T-cell (primary cell): Measurements from ENCODE around the gene P2RX1. TPM values are rescaled to one million over a fixed set of nuclear protein-coding genes. Genes with fewer than 3 reads are reported as not detected.

Experiments used
- ATAC-seq, 4 experiments: fragments of 200-7000 bp in 3 of 4; fragments of 150-1000 bp in 1 of 4; cut with Tn5 transposase; replicated peaks in 1 of 4; 1 replicate in 3 of 4; 2 replicates in 1 of 4; pipeline ENCODE4 v1.10.0; 2021; ENCODE audit warnings: moderate library complexity in 3 of 4, mild to moderate bottlenecking in 2 of 4, moderate number of reproducible peaks in 1 of 4
- CTCF ChIA-PET, 2 donors: fragments of 300-600 bp; sonication (Branson Sonifier 250); formaldehyde crosslinking; loops; one replicate each; lab custom pipeline; 2022; ENCODE audit warnings: antibody characterized with exemption in 2 of 2; lab: Charles Lee
- POLR2A ChIA-PET, 2 donors: fragments of 300-600 bp; sonication (Branson Sonifier 250); formaldehyde crosslinking; loops; one replicate each; lab custom pipeline; 2022; ENCODE audit warnings: antibody characterized with exemption in 2 of 2; lab: Charles Lee
- DNase-seq, 35 experiments: peaks; one replicate each; pipeline versions ENCODE4 v3.0.0 to v3.0.0-alpha.2; 2013 to 2023
- H3K27ac ChIP-seq: one replicate; pipeline ENCODE4 v1.5.1; 2013; ENCODE audit warnings: low read length
- H3K27me3 ChIP-seq, 2 experiments: replicated peaks in 1 of 2; 1 replicate in 1 of 2; 2 replicates in 1 of 2; pipeline versions ENCODE4 v1.6.1 to v1.7.0; 2013; ENCODE audit warnings: low read length in 1 of 2, mixed read lengths in 1 of 2; ENCODE audit not compliant: control insufficient read depth in 2 of 2, insufficient read depth in 2 of 2; ENCODE audit errors: extremely low read depth in 1 of 2
- H3K36me3 ChIP-seq, 2 donors: 1 replicate in 1 of 2; 2 replicates in 1 of 2; pipeline versions ENCODE4 v1.6.1 to v1.7.0; 2013; ENCODE audit warnings: low read length in 1 of 2; ENCODE audit not compliant: control insufficient read depth in 2 of 2, insufficient read depth in 1 of 2; ENCODE audit errors: extremely low read depth in 1 of 2
- H3K4me1 ChIP-seq, 2 experiments: 1 replicate in 1 of 2; 2 replicates in 1 of 2; pipeline versions ENCODE4 v1.6.1 to v1.7.0; 2013; ENCODE audit warnings: low read length in 2 of 2, mixed read lengths in 1 of 2; ENCODE audit not compliant: insufficient read depth in 2 of 2, control insufficient read depth in 1 of 2; ENCODE audit errors: extremely low read depth in 1 of 2
- H3K4me3 ChIP-seq, 2 donors: 1 replicate in 1 of 2; 2 replicates in 1 of 2; pipeline versions ENCODE4 v1.5.1 to v1.7.0; 2013; ENCODE audit warnings: mild to moderate bottlenecking in 2 of 2, low read length in 1 of 2, moderate library complexity in 1 of 2; ENCODE audit not compliant: control insufficient read depth in 1 of 2; ENCODE audit errors: extremely low read depth in 1 of 2
- H3K9me3 ChIP-seq: 2 replicates; pipeline ENCODE4 v1.7.0; 2013
- H3K27ac Mint-ChIP-seq, 2 donors: one replicate each; pipeline ENCODE4 v1.8.0; 2020 to 2021; ENCODE audit warnings: mild to moderate bottlenecking in 2 of 2, mixed read lengths in 2 of 2
- H3K27me3 Mint-ChIP-seq, 2 donors: one replicate each; pipeline ENCODE4 v1.8.0; 2021 to 2022; ENCODE audit warnings: mixed read lengths in 2 of 2
- H3K36me3 Mint-ChIP-seq: one replicate; pipeline ENCODE4 v1.8.0; 2021; ENCODE audit warnings: mixed read lengths
- H3K4me1 Mint-ChIP-seq, 3 donors: one replicate each; pipeline ENCODE4 v1.8.0; 2020 to 2022; ENCODE audit warnings: mixed read lengths in 3 of 3, mild to moderate bottlenecking in 1 of 3
- H3K4me3 Mint-ChIP-seq, 3 donors: one replicate each; pipeline ENCODE4 v1.8.0; 2020 to 2022; ENCODE audit warnings: mild to moderate bottlenecking in 3 of 3, mixed read lengths in 3 of 3, moderate library complexity in 3 of 3
- H3K9me3 Mint-ChIP-seq, 3 donors: one replicate each; pipeline ENCODE4 v1.8.0; 2020 to 2022; ENCODE audit warnings: mixed read lengths in 3 of 3
- WGBS: methylation state at CpG from one replicate; pipeline ENCODE4 v1.1.5; 2013; ENCODE audit warnings: missing lambda C conversion rate; ENCODE audit not compliant: insufficient coverage; 5-methylcytosine and 5-hydroxymethylcytosine counted together
- total RNA-seq, 35 experiments: library from RNA in 6 of 35; stranded (reverse) in 6 of 35; fragments of 120-200 nt in 1 of 35; gene quantifications; one replicate each; pipeline versions ENCODE4 v1.2.1 to v1.2.4 and lab custom pipeline; 2013 to 2026

Gene P2RX1
- total RNA-seq, 5 donors from 2014 or later (not counting 1 experiment from before 2014, with no cell fraction given), result 0.95 to 3.3 (median 1.2) TPM

GRCh38 chr17:3877220-3877619 is 39.0 kb downstream of the P2RX1 start:
- DNase-seq (no peak), ATAC-seq (no peak)
- Histone ChIP-seq H3K9me3 (no peaks in the 10 kb centered on the region), H3K27me3 (no peaks in the 10 kb centered on the region), H3K36me3 (peaks cover 4 to 11% of the 10 kb centered on the region in 2 donors), H3K4me3 (no peak overlapping the region), H3K27ac (no peak overlapping the region), H3K4me1 (no peaks in the 10 kb centered on the region)
- H3K27ac Mint-ChIP-seq, result no peak overlapping the region
- WGBS, result 88% methylated on average over 5 of the region's 8 CpGs
- POLR2A ChIA-PET, result no interaction called here
- H3K4me1 Mint-ChIP-seq, result no peaks in the 10 kb centered on the region
- H3K4me3 Mint-ChIP-seq, result no peak overlapping the region
- H3K36me3 Mint-ChIP-seq, result peaks cover 22% of the 10 kb centered on the region
- CTCF ChIA-PET, result interaction anchor here in 1 of 2 donors (0.6 kb wide), 1 partner anchor 220 kb away, joined by 7 read pairs; no protein-coding TSS in a partner anchor
- H3K27me3 Mint-ChIP-seq, result no peaks in the 10 kb centered on the region
- H3K9me3 Mint-ChIP-seq, result no peaks in the 10 kb centered on the region

GRCh38 chr17:3875317-3875716 is 40.9 kb downstream of the P2RX1 start:
- CTCF ChIA-PET, result no interaction called here
- H3K4me1 Mint-ChIP-seq, result peaks cover 2 to 5% (median 4%) of the 10 kb centered on the region in 3 donors
- no peaks in the 10 kb centered on the region for H3K9me3 Mint-ChIP-seq
- no peak overlapping the region for H3K27ac ChIP-seq
- peaks cover 5 to 13% of the 10 kb centered on the region in 2 donors for H3K36me3 ChIP-seq
- DNase-seq, result no peak
- no peak for ATAC-seq
- H3K36me3 Mint-ChIP-seq, result peaks cover 22% of the 10 kb centered on the region
- no peak overlapping the region for H3K27ac Mint-ChIP-seq
- WGBS, result 90% methylated on average over 3 of the region's 7 CpGs
- H3K27me3 Mint-ChIP-seq, result no peaks in the 10 kb centered on the region
- H3K27me3 ChIP-seq, result no peaks in the 10 kb centered on the region
- no peak overlapping the region for H3K4me3 ChIP-seq
- no peaks in the 10 kb centered on the region for H3K9me3 ChIP-seq
- no peak overlapping the region for H3K4me3 Mint-ChIP-seq
- H3K4me1 ChIP-seq, result peaks cover 0 to 6% of the 10 kb centered on the region in 2 experiments
- POLR2A ChIA-PET, result no interaction called here

- no peak for ATAC-seq
- POLR2A ChIA-PET, result no interaction called here
Observed at GRCh38 chr17:3873862-3874261, 42.4 kb downstream of the P2RX1 start.

GRCh38 chr17:3870871-3871306 is 45.4 kb downstream of the P2RX1 start:
- peaks cover 0 to 6% of the 10 kb centered on the region in 2 experiments for H3K4me1 ChIP-seq
- 59% methylated on average over 9 of the region's 11 CpGs for WGBS
- no peaks in the 10 kb centered on the region for H3K27me3 ChIP-seq
- H3K4me3 ChIP-seq, result no peak overlapping the region
- peaks cover 10% of the 10 kb centered on the region for H3K36me3 Mint-ChIP-seq
- DNase-seq (peak in 11 of 35 experiments; percentile 6 to 48 (median 18)), ATAC-seq (peak; percentile 42 to 88 (median 76))
- H3K27ac ChIP-seq, result peak overlapping the region; percentile 49
- H3K36me3 ChIP-seq, result peaks cover 5 to 9% of the 10 kb centered on the region in 2 donors
- ChIA-PET CTCF (interaction anchor here in 1 of 2 donors (0.6 kb wide), 1 partner anchor 40 kb away, joined by 3 read pairs; no protein-coding TSS in a partner anchor), POLR2A (no interaction called here)
- peak overlapping the region in 1 of 3 donors; percentile 51 for H3K4me3 Mint-ChIP-seq
- peak overlapping the region; percentile 14 to 98 for H3K27ac Mint-ChIP-seq
- no peaks in the 10 kb centered on the region for H3K27me3 Mint-ChIP-seq
- H3K4me1 Mint-ChIP-seq, result peaks cover 2 to 5% (median 4%) of the 10 kb centered on the region in 3 donors
- no peaks in the 10 kb centered on the region for H3K9me3 Mint-ChIP-seq
- H3K9me3 ChIP-seq, result no peaks in the 10 kb centered on the region

More at GRCh38 chr17:3873862-3874261, 42.4 kb downstream of the P2RX1 start:
- no peak overlapping the region for H3K4me3 ChIP-seq
- no peaks in the 10 kb centered on the region for H3K9me3 ChIP-seq
- CTCF ChIA-PET, result interaction anchor here in 1 of 2 donors (0.7 kb wide), 1 partner anchor 373 kb away, joined by 3 read pairs; no protein-coding TSS in a partner anchor
- H3K27me3 Mint-ChIP-seq, result no peaks in the 10 kb centered on the region
- H3K4me1 ChIP-seq, result peaks cover 0 to 6% of the 10 kb centered on the region in 2 experiments
- peaks cover 13% of the 10 kb centered on the region for H3K36me3 Mint-ChIP-seq
- no peaks in the 10 kb centered on the region for H3K27me3 ChIP-seq
- H3K4me3 Mint-ChIP-seq, result no peak overlapping the region
- H3K27ac Mint-ChIP-seq, result no peak overlapping the region
- H3K9me3 Mint-ChIP-seq, result no peaks in the 10 kb centered on the region
- 91% methylated on average over 9 of the region's 10 CpGs for WGBS
- peaks cover 2 to 5% (median 4%) of the 10 kb centered on the region in 3 donors for H3K4me1 Mint-ChIP-seq
- no peak overlapping the region for H3K27ac ChIP-seq
- DNase-seq, result no peak
- peaks cover 5 to 9% of the 10 kb centered on the region in 2 donors for H3K36me3 ChIP-seq

- H3K4me1 Mint-ChIP-seq, result peaks cover 2 to 5% (median 4%) of the 10 kb centered on the region in 3 donors
- H3K27ac Mint-ChIP-seq, result no peak overlapping the region
- ATAC-seq (no peak), DNase-seq (no peak)
- no peak overlapping the region for H3K4me3 Mint-ChIP-seq
- no peaks in the 10 kb centered on the region for H3K36me3 Mint-ChIP-seq
- CTCF ChIA-PET, result no interaction called here
- POLR2A ChIA-PET, result no interaction called here
- H3K36me3 ChIP-seq, result peaks cover 3 to 9% of the 10 kb centered on the region in 2 donors
- H3K9me3 ChIP-seq, result no peaks in the 10 kb centered on the region
- no peaks in the 10 kb centered on the region for H3K27me3 ChIP-seq
- H3K4me3 ChIP-seq, result no peak overlapping the region
- no peak overlapping the region for H3K27ac ChIP-seq
- H3K27me3 Mint-ChIP-seq, result no peaks in the 10 kb centered on the region
- no peaks in the 10 kb centered on the region for H3K9me3 Mint-ChIP-seq
- WGBS, result 89% methylated on average over 11 of the region's 11 CpGs
- peaks cover 0 to 6% of the 10 kb centered on the region in 2 experiments for H3K4me1 ChIP-seq
Observed at GRCh38 chr17:3867606-3868005, 48.7 kb downstream of the P2RX1 start.

- ChIA-PET CTCF (interaction anchor here in 1 of 2 donors (0.7 kb wide), 1 partner anchor 136 kb away, joined by 5 read pairs; no protein-coding TSS in a partner anchor), POLR2A (no interaction called here)
- H3K27me3 ChIP-seq, result no peaks in the 10 kb centered on the region
- peaks cover 2 to 5% (median 4%) of the 10 kb centered on the region in 3 donors for H3K4me1 Mint-ChIP-seq
- H3K27ac Mint-ChIP-seq, result no peak overlapping the region
- H3K4me3 ChIP-seq, result no peak overlapping the region
- H3K27me3 Mint-ChIP-seq, result no peaks in the 10 kb centered on the region
- DNase-seq, result no peak
- ATAC-seq, result no peak
- no peak overlapping the region for H3K4me3 Mint-ChIP-seq
- no peaks in the 10 kb centered on the region for H3K9me3 ChIP-seq
- 85% methylated on average over 17 of the region's 17 CpGs for WGBS
- H3K4me1 ChIP-seq, result peaks cover 0 to 6% of the 10 kb centered on the region in 2 experiments
- no peak overlapping the region for H3K27ac ChIP-seq
- no peaks in the 10 kb centered on the region for H3K9me3 Mint-ChIP-seq
- H3K36me3 ChIP-seq, result peaks cover 0 to 9% of the 10 kb centered on the region in 2 donors
- no peaks in the 10 kb centered on the region for H3K36me3 Mint-ChIP-seq
Observed at GRCh38 chr17:3867106-3867505, 49.2 kb downstream of the P2RX1 start.
